Memory B cell (primary cell): ENCODE measurements around the gene SYTL3.
A peak's percentile ranks its signal among the peaks of the same experiment; 100 is the strongest.
"Not testable (repeated sequence)": the region's sequence is repeated elsewhere in the genome, so short reads cannot be mapped to it uniquely, and the experiment has no call there.

ENCODE experiments used
- ATAC-seq: fragments of 150-1000 bp; cut with Tn5 transposase; 2 replicates; pipeline ENCODE4 v1.10.0; 2021; ENCODE audit warnings: low read depth, mild to moderate bottlenecking, moderate library complexity
- DNase-seq, 2 donors: peaks; one replicate each; pipeline ENCODE4 v3.0.0; 2022; ENCODE audit warnings: low spot score in 2 of 2
- H3K27ac Mint-ChIP-seq: one replicate; pipeline ENCODE4 v1.8.0; 2022; ENCODE audit warnings: mild to moderate bottlenecking, moderate library complexity, mixed read lengths
- H3K27me3 Mint-ChIP-seq: one replicate; pipeline ENCODE4 v1.8.0; 2022; ENCODE audit warnings: mixed read lengths
- H3K36me3 Mint-ChIP-seq: one replicate; pipeline ENCODE4 v1.8.0; 2022; ENCODE audit warnings: mild to moderate bottlenecking, mixed read lengths
- H3K4me1 Mint-ChIP-seq: one replicate; pipeline ENCODE4 v1.8.0; 2022; ENCODE audit warnings: mixed read lengths
- H3K4me3 Mint-ChIP-seq: one replicate; pipeline ENCODE4 v1.8.0; 2022; ENCODE audit warnings: mild to moderate bottlenecking, moderate library complexity, mixed read lengths
- H3K9me3 Mint-ChIP-seq: one replicate; pipeline ENCODE4 v1.8.0; 2022; ENCODE audit warnings: mixed read lengths

SYTL3 gene

GRCh38 chr6:158642097-158642601 lies 7.7 kb upstream of the SYTL3 start:
- H3K36me3 Mint-ChIP-seq: peaks cover 14% of the 10 kb centered on the region

GRCh38 chr6:158643836-158644230 lies 6.0 kb upstream of the SYTL3 start:
- ATAC-seq: peak; percentile 1
- no peak for DNase-seq
- Mint-ChIP-seq H3K4me1 (peaks cover 33% of the 10 kb centered on the region), H3K9me3 (no peaks in the 10 kb centered on the region), H3K4me3 (peak overlapping the region; percentile 97), H3K27me3 (no peaks in the 10 kb centered on the region), H3K27ac (peak overlapping the region; percentile 96), H3K36me3 (peaks cover 9% of the 10 kb centered on the region)

More at GRCh38 chr6:158642097-158642601, 7.7 kb upstream of the SYTL3 start:
- ATAC-seq (no peak), DNase-seq (no peak)
- Mint-ChIP-seq H3K9me3 (no peaks in the 10 kb centered on the region), H3K27ac (no peak overlapping the region), H3K27me3 (no peaks in the 10 kb centered on the region), H3K4me3 (no peak overlapping the region), H3K4me1 (peaks cover 36% of the 10 kb centered on the region)

- DNase-seq: peak; percentile 90 to 93
- peaks cover 8% of the 10 kb centered on the region for H3K36me3 Mint-ChIP-seq
- H3K27ac Mint-ChIP-seq: peak within 1 kb of the TSS; percentile 97
- H3K9me3 Mint-ChIP-seq: no peaks in the 10 kb centered on the region
- peak; percentile 68 for ATAC-seq
- no peaks in the 10 kb centered on the region for H3K27me3 Mint-ChIP-seq
- H3K4me1 Mint-ChIP-seq: peaks cover 36% of the 10 kb centered on the region
- peak within 1 kb of the TSS; percentile 98 for H3K4me3 Mint-ChIP-seq
Measured at GRCh38 chr6:158644231-158645063, 5.4 kb upstream of the SYTL3 start, which contains the start of gene DYNLT1. Gene DYNLT1, minus strand, starts transcription at chr6:158644743. Its CDS starts 35 bp downstream, at chr6:158644708.

- no peak for ATAC-seq
- peak overlapping the region; percentile 98 for H3K4me3 Mint-ChIP-seq
- no peaks in the 10 kb centered on the region for H3K27me3 Mint-ChIP-seq
- peak overlapping the region; percentile 97 for H3K27ac Mint-ChIP-seq
- H3K9me3 Mint-ChIP-seq: no peaks in the 10 kb centered on the region
- H3K4me1 Mint-ChIP-seq: peaks cover 37% of the 10 kb centered on the region
- peaks cover 4% of the 10 kb centered on the region for H3K36me3 Mint-ChIP-seq
- DNase-seq: no peak
Measured at GRCh38 chr6:158645064-158646022, 4.5 kb upstream of the SYTL3 start.

GRCh38 chr6:158646023-158646910 lies 3.6 kb upstream of the SYTL3 start:
- Mint-ChIP-seq H3K27ac (peak overlapping the region; percentile 97), H3K4me1 (peaks cover 30% of the 10 kb centered on the region), H3K4me3 (peak overlapping the region; percentile 98), H3K36me3 (no peaks in the 10 kb centered on the region), H3K27me3 (no peaks in the 10 kb centered on the region), H3K9me3 (no peaks in the 10 kb centered on the region)
- ATAC-seq: no peak
- DNase-seq: no peak

- H3K36me3 Mint-ChIP-seq: no peaks in the 10 kb centered on the region
- no peak for ATAC-seq
- no peak overlapping the region for H3K4me3 Mint-ChIP-seq
- H3K9me3 Mint-ChIP-seq: no peaks in the 10 kb centered on the region
- no peaks in the 10 kb centered on the region for H3K27me3 Mint-ChIP-seq
- no peak for DNase-seq
- H3K27ac Mint-ChIP-seq: no peak overlapping the region
- peaks cover 28% of the 10 kb centered on the region for H3K4me1 Mint-ChIP-seq
Measured at GRCh38 chr6:158647501-158647900, 2.4 kb upstream of the SYTL3 start.

- no peak overlapping the region for H3K4me3 Mint-ChIP-seq
- no peaks in the 10 kb centered on the region for H3K36me3 Mint-ChIP-seq
- peak overlapping the region; percentile 97 for H3K27ac Mint-ChIP-seq
- H3K4me1 Mint-ChIP-seq: peaks cover 20% of the 10 kb centered on the region
- H3K27me3 Mint-ChIP-seq: no peaks in the 10 kb centered on the region
- H3K9me3 Mint-ChIP-seq: no peaks in the 10 kb centered on the region
- ATAC-seq (no peak), DNase-seq (no peak)
Measured at GRCh38 chr6:158648682-158649131, 1.1 kb upstream of the SYTL3 start.

- not testable (repeated sequence) for H3K9me3 Mint-ChIP-seq, ATAC-seq, H3K36me3 Mint-ChIP-seq, DNase-seq, H3K27me3 Mint-ChIP-seq, H3K27ac Mint-ChIP-seq, H3K4me3 Mint-ChIP-seq
- peaks cover 11% of the 10 kb centered on the region for H3K4me1 Mint-ChIP-seq
Measured at GRCh38 chr6:158651981-158652737, 2.3 kb downstream of the SYTL3 start.

GRCh38 chr6:158653577-158654354 lies 3.9 kb downstream of the SYTL3 start:
- H3K27me3 Mint-ChIP-seq: no peaks in the 10 kb centered on the region

GRCh38 chr6:158654498-158654897 lies 4.6 kb downstream of the SYTL3 start:
- Mint-ChIP-seq H3K27me3 (no peaks in the 10 kb centered on the region), H3K27ac (peak overlapping the region; percentile 25), H3K36me3 (no peaks in the 10 kb centered on the region), H3K9me3 (no peaks in the 10 kb centered on the region), H3K4me3 (no peak overlapping the region), H3K4me1 (peaks cover 5% of the 10 kb centered on the region)
- DNase-seq (no peak), ATAC-seq (no peak)

More at GRCh38 chr6:158653577-158654354, 3.9 kb downstream of the SYTL3 start:
- Mint-ChIP-seq H3K36me3 (no peaks in the 10 kb centered on the region), H3K9me3 (no peaks in the 10 kb centered on the region), H3K4me1 (peaks cover 11% of the 10 kb centered on the region), H3K4me3 (peak overlapping the region; percentile 28), H3K27ac (peak overlapping the region; percentile 25)
- DNase-seq (peak in 1 of 2 donors; percentile 43), ATAC-seq (peak; percentile 58)

- H3K4me3 Mint-ChIP-seq: no peak overlapping the region
- no peaks in the 10 kb centered on the region for H3K36me3 Mint-ChIP-seq
- DNase-seq (no peak), ATAC-seq (no peak)
- H3K4me1 Mint-ChIP-seq: peaks cover under 1% of the 10 kb centered on the region
- peak overlapping the region; percentile 25 for H3K27ac Mint-ChIP-seq
- no peaks in the 10 kb centered on the region for H3K27me3 Mint-ChIP-seq
- no peaks in the 10 kb centered on the region for H3K9me3 Mint-ChIP-seq
Measured at GRCh38 chr6:158654960-158655489, 5.2 kb downstream of the SYTL3 start.
